Spleen (tissue), 7 donors: ENCODE results near the gene CDIPT.

ENCODE experiments used
- CTCF ChIP-seq, 11 experiments: fragments of 200-600 bp in 7 of 11; fragments of 450-650 bp in 4 of 11; sonication (generic) in 4 of 11; IDR thresholded peaks in 8 of 11; conservative IDR thresholded peaks in 3 of 11; 1 replicate in 7 of 11; 2 replicates in 4 of 11; pipeline versions ENCODE4 v1.4.0 to v1.8.0; 2016 to 2021; ENCODE audit warnings: antibody characterized with exemption in 11 of 11, inconsistent platforms in 4 of 11, mild to moderate bottlenecking in 1 of 11
- POLR2AphosphoS5 ChIP-seq, 3 donors: sonication (generic); formaldehyde crosslinking; IDR thresholded peaks; one replicate each; pipeline ENCODE4 v1.5.1; 2017; ENCODE audit warnings: antibody characterized with exemption in 3 of 3
- donor health status: DM: no; HTN: no; CAD: no; lungs with moderate emphysema.
- donor health status: DM: no; HTN: no; CAD: no.
- donor health status: DM: no; HTN: no; CAD: no.

DNA sequence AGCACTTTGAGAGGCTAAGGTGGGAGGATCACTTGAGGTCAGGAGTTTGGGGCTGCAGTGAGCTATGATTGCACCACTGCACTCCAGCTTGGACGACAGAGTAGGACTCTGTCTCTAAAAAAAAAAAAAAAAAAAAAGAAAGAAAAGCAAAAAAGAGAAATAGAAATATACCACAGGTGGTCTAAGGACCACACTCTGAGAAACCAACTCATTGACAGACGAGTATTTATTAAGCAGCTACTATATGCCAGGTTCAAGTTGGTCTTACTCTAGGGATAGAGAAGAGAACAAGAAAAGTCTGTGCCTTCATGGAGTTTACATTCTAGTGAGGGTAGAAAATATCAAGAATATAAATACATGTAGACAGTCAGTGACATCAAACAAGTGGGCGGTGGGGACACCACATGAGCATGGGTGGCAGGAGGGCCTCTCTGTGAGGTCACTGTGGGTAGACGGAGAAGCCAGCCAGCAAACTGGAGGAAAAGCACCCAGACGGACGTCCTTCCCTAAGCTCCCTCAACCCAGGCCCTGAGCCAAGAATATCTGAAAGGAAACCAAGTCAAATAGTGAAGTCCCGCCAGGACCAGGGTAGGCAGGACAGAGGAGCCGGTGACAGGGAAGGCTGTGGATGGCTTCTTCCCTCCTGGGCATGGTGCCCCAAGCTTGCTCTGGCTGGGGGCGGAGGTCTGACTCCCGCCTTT is 4.7 kb downstream of the CDIPT start:
- TF ChIP-seq POLR2AphosphoS5 (IDR thresholded peaks at IDR 0.05) (no peak), CTCF (IDR thresholded peaks at IDR 0.05 in 8 of 11, conservative IDR thresholded peaks at IDR 0.05 in 3 of 11) (no peak)
